SK-N-SH (cell line): Measurements from ENCODE around the gene MYO10. TPM values are rescaled to one million over a fixed set of nuclear protein-coding genes. Genes with fewer than 3 reads are reported as not detected.

Source experiments
- CTCF ChIA-PET: fragments of 300-600, 350-600 bp; formaldehyde crosslinking; extraction: SDS; loops from one replicate; lab custom pipeline; 2021; lab: Yijun Ruan, JAX
- POLR2A ChIA-PET: fragments of 350-600 bp; sonication (Branson Sonifier 250); formaldehyde crosslinking; extraction: SDS; loops from one replicate; lab custom pipeline; 2020; ENCODE audit warnings: antibody characterized with exemption, inconsistent platforms; lab: Yijun Ruan, JAX
- DNase-seq: peaks from one replicate; pipeline ENCODE4 v3.0.0; 2012
- H2AFZ ChIP-seq: fragments of 200-600 bp; sonication (generic); 2 replicates; pipeline ENCODE4 v1.8.1; 2016; ENCODE audit warnings: antibody characterized with exemption, mild to moderate bottlenecking, low read depth
- H3F3A ChIP-seq: fragments of 200-600 bp; sonication (generic); replicated peaks from 2 replicates; pipeline ENCODE3; 2016; ENCODE audit warnings: antibody characterized with exemption, mild to moderate bottlenecking; ENCODE audit not compliant: insufficient read depth
- H3K27ac ChIP-seq, 2 experiments: fragments of 200-500 bp in 1 of 2; fragments of 200-600 bp in 1 of 2; sonication (Bioruptor generic) in 1 of 2; sonication (generic), shearing (Covaris generic) in 1 of 2; 2 replicates each; pipeline versions ENCODE4 v1.5.1 to v1.6.1; 2014 to 2016; ENCODE audit warnings: low read depth in 2 of 2, inconsistent platforms in 1 of 2, low read length in 1 of 2, mild to moderate bottlenecking in 1 of 2, mixed read lengths in 1 of 2
- H3K27me3 ChIP-seq: fragments of 200-600 bp; sonication (generic), shearing (Covaris generic); 2 replicates; pipeline ENCODE4 v1.6.1; 2016; ENCODE audit warnings: mixed run types; ENCODE audit not compliant: insufficient read depth
- H3K36me3 ChIP-seq, 2 experiments: fragments of 200-500 bp in 1 of 2; fragments of 200-600 bp in 1 of 2; sonication (Bioruptor generic) in 1 of 2; sonication (generic) in 1 of 2; replicated peaks in 1 of 2; 2 replicates each; pipeline versions ENCODE3 to v1.5.1; 2014 to 2016; ENCODE audit warnings: low read length in 1 of 2, mild to moderate bottlenecking in 1 of 2; ENCODE audit not compliant: insufficient read depth in 2 of 2, control insufficient read depth in 1 of 2
- H3K4me1 ChIP-seq, 2 experiments: fragments of 200-500 bp in 1 of 2; fragments of 200-600 bp in 1 of 2; sonication (Bioruptor generic) in 1 of 2; sonication (generic), shearing (Covaris generic) in 1 of 2; 2 replicates each; pipeline versions ENCODE4 v1.5.1 to v1.6.1; 2014 to 2016; ENCODE audit warnings: low read depth in 1 of 2, low read length in 1 of 2, mixed run types in 1 of 2; ENCODE audit not compliant: insufficient read depth in 2 of 2, control insufficient read depth in 1 of 2
- H3K4me2 ChIP-seq: fragments of 200-600 bp; sonication (generic), shearing (Covaris generic); 2 replicates; pipeline ENCODE4 v1.6.1; 2017; ENCODE audit warnings: mixed run types
- H3K4me3 ChIP-seq, 2 experiments: fragments of 200-500 bp in 1 of 2; fragments of 200-600 bp in 1 of 2; sonication (Bioruptor generic) in 1 of 2; sonication (generic), shearing (Covaris generic) in 1 of 2; 2 replicates each; pipeline versions ENCODE4 v1.5.1 to v1.8.1; 2014 to 2016; ENCODE audit warnings: low read depth in 2 of 2, inconsistent platforms in 1 of 2, low read length in 1 of 2, mild to moderate bottlenecking in 1 of 2, mixed read lengths in 1 of 2, moderate library complexity in 1 of 2
- H3K79me2 ChIP-seq: fragments of 200-600 bp; sonication (generic); 2 replicates; pipeline ENCODE4 v1.8.1; 2017; ENCODE audit warnings: mild to moderate bottlenecking; ENCODE audit not compliant: insufficient read depth
- H3K9ac ChIP-seq: fragments of 200-600 bp; sonication (generic); 2 replicates; pipeline ENCODE4 v1.6.1; 2017; ENCODE audit warnings: mixed run types
- H3K9me2 ChIP-seq: fragments of 200-600 bp; sonication (generic); 2 replicates; pipeline ENCODE4 v1.6.1; 2017; ENCODE audit warnings: mixed run types
- H3K9me3 ChIP-seq: fragments of 200-600 bp; sonication (generic); 2 replicates; pipeline ENCODE4 v1.6.1; 2017; ENCODE audit warnings: mixed run types, mild to moderate bottlenecking, moderate library complexity
- H4K20me1 ChIP-seq: fragments of 200-600 bp; sonication (generic); 2 replicates; pipeline ENCODE4 v1.6.1; 2017; ENCODE audit warnings: mild to moderate bottlenecking, mixed run types; ENCODE audit not compliant: insufficient read depth
- CHD2 ChIP-seq: fragments of 150-350 bp; IDR thresholded peaks from 2 replicates; pipeline ENCODE4 v1.6.1; 2018; ENCODE audit warnings: low read length; ENCODE audit not compliant: partially characterized antibody
- EP300 ChIP-seq, 2 experiments: IDR thresholded peaks; 2 replicates each; pipeline versions ENCODE4 v1.4.0 to v1.6.1; 2012; ENCODE audit warnings: borderline replicate concordance in 1 of 2, low read depth in 1 of 2, low read length in 1 of 2
- FOXM1 ChIP-seq: IDR thresholded peaks from 2 replicates; pipeline ENCODE4 v1.4.0; 2012; ENCODE audit warnings: low read depth, mild to moderate bottlenecking
- GATA2 ChIP-seq: sonication (generic); formaldehyde crosslinking; IDR thresholded peaks from 2 replicates; pipeline ENCODE4 v1.5.0; 2020; ENCODE audit warnings: mild to moderate bottlenecking, missing genetic modification reagents
- MEF2A ChIP-seq: IDR thresholded peaks from 2 replicates; pipeline ENCODE4 v1.4.0; 2012; ENCODE audit warnings: low read depth, borderline replicate concordance
- NFIC ChIP-seq: IDR thresholded peaks from 2 replicates; pipeline ENCODE4 v1.4.0; 2012; ENCODE audit warnings: borderline replicate concordance
- NRF1 ChIP-seq: IDR thresholded peaks from 2 replicates; pipeline ENCODE4 v1.6.1; 2012; ENCODE audit warnings: low read depth, mild to moderate bottlenecking, low read length
- RAD21 ChIP-seq: IDR thresholded peaks from 2 replicates; pipeline ENCODE4 v1.6.1; 2012; ENCODE audit warnings: mild to moderate bottlenecking, low read length
- REST ChIP-seq: IDR thresholded peaks from 2 replicates; pipeline ENCODE4 v1.6.1; 2012; ENCODE audit warnings: mild to moderate bottlenecking, low read depth, low read length, moderate library complexity
- RXRA ChIP-seq: IDR thresholded peaks from 2 replicates; pipeline ENCODE4 v1.4.0; 2012; ENCODE audit warnings: low read depth, mild to moderate bottlenecking, borderline replicate concordance
- SIN3A ChIP-seq: IDR thresholded peaks from 2 replicates; pipeline ENCODE4 v1.6.1; 2012; ENCODE audit warnings: low read depth, mild to moderate bottlenecking, low read length, moderate library complexity, borderline replicate concordance
- SMC3 ChIP-seq: IDR thresholded peaks from 2 replicates; pipeline ENCODE4 v1.6.1; 2012; ENCODE audit warnings: low read depth, low read length, improper control_type of control experiment
- TAF1 ChIP-seq: IDR thresholded peaks from 2 replicates; pipeline ENCODE4 v1.6.1; 2012; ENCODE audit warnings: low read depth, mild to moderate bottlenecking, low read length, moderate library complexity, borderline replicate concordance
- TCF12 ChIP-seq: IDR thresholded peaks from 2 replicates; pipeline ENCODE4 v1.4.0; 2012
- TEAD4 ChIP-seq: IDR thresholded peaks from 2 replicates; pipeline ENCODE4 v1.4.0; 2012; ENCODE audit warnings: mild to moderate bottlenecking, borderline replicate concordance; ENCODE audit not compliant: insufficient read depth
- USF2 ChIP-seq: fragments of 150-350 bp; IDR thresholded peaks from 2 replicates; pipeline ENCODE4 v1.6.1; 2017; ENCODE audit warnings: antibody characterized with exemption, low read length, low read depth, borderline replicate concordance
- ZBTB33 ChIP-seq: IDR thresholded peaks from 2 replicates; pipeline ENCODE4 v1.4.0; 2012; ENCODE audit warnings: low read depth, borderline replicate concordance
- WGBS: methylation state at CpG from one replicate; pipeline ENCODE4 v1.1.6; 2017; ENCODE audit warnings: low lambda C conversion rate; 5-methylcytosine and 5-hydroxymethylcytosine counted together
- polyA plus RNA-seq, 3 experiments: library from polyadenylated mRNA; depleted of rRNA; stranded (reverse); fragments of >200 nt; gene quantifications; 2 replicates each; pipeline ENCODE4 v1.2.3, GENCODE V29; 2012

Gene MYO10
- polyA plus RNA-seq, 1 of the 3 experiments (the other 2 are of a cell fraction): 8.1 TPM

GRCh38 chr5:16788957-16789356 is 147.1 kb downstream of the MYO10 start:
- ChIA-PET POLR2A (no interaction called here), CTCF (interaction anchor here (1.4 to 10.2 kb wide), 3 partner anchors 14 to 402 kb away, joined by 3 to 159 read pairs (median 21); no protein-coding TSS in a partner anchor)
- no peak for DNase-seq
- Histone ChIP-seq H3K27me3 (no peaks in the 10 kb centered on the region), H3K4me1 (peaks cover 8 to 43% of the 10 kb centered on the region in 2 experiments; a peak in 3 of 4 replicates), H2AFZ (no peak overlapping the region), H4K20me1 (peaks cover 85% of the 10 kb centered on the region), H3K9me2 (no peaks in the 10 kb centered on the region), H3K36me3 (peaks cover 0 to under 1% of the 10 kb centered on the region in 2 experiments), H3K9me3 (no peaks in the 10 kb centered on the region), H3K79me2 (peaks cover 98% of the 10 kb centered on the region), H3K4me3 (no peak overlapping the region), H3K27ac (no peak overlapping the region), H3K9ac (no peak overlapping the region), H3K4me2 (no peak overlapping the region), H3F3A (peaks cover 34% of the 10 kb centered on the region)
- 75% methylated on average over 5 of the region's 5 CpGs for WGBS
- TF ChIP-seq SIN3A: no peak
- no peak for TF ChIP-seq NRF1
- no peak for TF ChIP-seq TCF12
- no peak for TF ChIP-seq MEF2A
- no peak for TF ChIP-seq EP300 (IDR thresholded peaks at IDR 0.05; ENCODE audit: borderline replicate concordance in 1 of 2, low read depth in 1 of 2, low read length in 1 of 2)
- TF ChIP-seq GATA2 (CRISPR knock-in tag): no peak
- no peak for TF ChIP-seq SMC3
- TF ChIP-seq TAF1: no peak

GRCh38 chr5:16787278-16787677 is 148.8 kb downstream of the MYO10 start:
- peaks cover 28% of the 10 kb centered on the region for H3F3A ChIP-seq
- H3K36me3 ChIP-seq: peaks cover 0 to 13% of the 10 kb centered on the region in 2 experiments
- H3K4me3 ChIP-seq: no peak overlapping the region
- peak; percentile 34 for DNase-seq
- no peak overlapping the region for H2AFZ ChIP-seq
- TF ChIP-seq TEAD4 (no peak), NFIC (no peak), CHD2 (no peak), FOXM1 (no peak), EP300 (IDR thresholded peaks at IDR 0.05; ENCODE audit: borderline replicate concordance in 1 of 2, low read depth in 1 of 2, low read length in 1 of 2) (no peak), USF2 (no peak), RXRA (no peak), RAD21 (no peak), REST (no peak), ZBTB33 (no peak)
- no peaks in the 10 kb centered on the region for H3K9me3 ChIP-seq
- no peaks in the 10 kb centered on the region for H3K9me2 ChIP-seq
- POLR2A ChIA-PET: no interaction called here
- WGBS: 61% methylated on average over 2 of the region's 2 CpGs
- H3K4me1 ChIP-seq: peaks cover 6 to 37% of the 10 kb centered on the region in 2 experiments; a peak in 3 of 4 replicates
- H3K27ac ChIP-seq: no peak overlapping the region
- CTCF ChIA-PET: interaction anchor here (0.6 to 10.2 kb wide), 5 partner anchors 12 to 415 kb away, joined by 3 to 159 read pairs (median 4); no protein-coding TSS in a partner anchor
- H3K4me2 ChIP-seq: no peak overlapping the region
- no peak overlapping the region for H3K9ac ChIP-seq
- no peaks in the 10 kb centered on the region for H3K27me3 ChIP-seq
- peaks cover 94% of the 10 kb centered on the region for H4K20me1 ChIP-seq
- H3K79me2 ChIP-seq: peaks cover 98% of the 10 kb centered on the region
